HG02588 (cell line): Measurements from ENCODE around the gene PAQR7.
A peak's percentile ranks its signal among the peaks of the same experiment; 100 is the strongest.

ENCODE experiments used
- ATAC-seq: cut with Tn5 transposase; IDR thresholded peaks from one replicate; pipeline ENCODE4 v1.9.1; 2021; ENCODE audit warnings: mild to moderate bottlenecking, moderate library complexity; ENCODE audit not compliant: unreplicated experiment

PAQR7 gene

GRCh38 chr1:25819491-25820246 lies 55.8 kb downstream of the PAQR7 start, which contains the start of gene MTFR1L:
Gene MTFR1L (plus strand): TSS chr1:25819954. CDS start chr1:25823105, 3,151 bp downstream.
- ATAC-seq: peak; percentile 77

- ATAC-seq: no peak
Observed at GRCh38 chr1:25818569-25818968, 56.9 kb downstream of the PAQR7 start.

DNA sequence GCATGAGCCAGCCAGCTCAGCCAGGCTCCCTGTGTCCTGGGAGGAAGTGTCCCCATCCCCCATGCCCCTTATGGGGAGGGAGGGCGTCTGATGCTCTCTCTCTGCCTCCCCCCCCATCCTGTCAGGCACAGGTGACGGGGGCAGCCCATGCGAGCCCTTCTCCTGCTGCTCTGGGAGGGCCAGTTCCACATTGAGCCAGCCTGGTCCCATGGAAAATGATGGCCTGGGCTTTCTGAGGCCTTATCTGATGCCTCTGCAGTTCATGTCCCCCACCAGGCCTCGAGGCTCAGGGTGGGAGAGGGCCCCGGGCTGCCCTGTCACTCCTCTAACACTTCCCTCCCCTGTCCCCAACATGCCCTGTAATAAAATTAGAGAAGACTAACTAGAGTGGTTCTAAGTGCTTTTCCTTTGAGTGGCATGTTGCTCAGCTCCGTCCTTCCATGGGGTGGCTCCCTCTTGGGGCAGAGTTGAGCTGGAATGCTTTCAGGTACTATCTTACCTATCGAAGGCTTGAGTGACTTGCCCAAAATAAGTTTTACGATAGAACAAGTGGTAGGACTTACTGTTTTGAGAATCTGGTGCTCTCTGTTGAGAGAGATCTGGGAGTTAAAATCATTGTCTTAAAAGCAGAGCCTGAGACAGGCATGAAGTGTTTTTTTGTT lies 57.5 kb downstream of the PAQR7 start:
- no peak for ATAC-seq

DNA sequence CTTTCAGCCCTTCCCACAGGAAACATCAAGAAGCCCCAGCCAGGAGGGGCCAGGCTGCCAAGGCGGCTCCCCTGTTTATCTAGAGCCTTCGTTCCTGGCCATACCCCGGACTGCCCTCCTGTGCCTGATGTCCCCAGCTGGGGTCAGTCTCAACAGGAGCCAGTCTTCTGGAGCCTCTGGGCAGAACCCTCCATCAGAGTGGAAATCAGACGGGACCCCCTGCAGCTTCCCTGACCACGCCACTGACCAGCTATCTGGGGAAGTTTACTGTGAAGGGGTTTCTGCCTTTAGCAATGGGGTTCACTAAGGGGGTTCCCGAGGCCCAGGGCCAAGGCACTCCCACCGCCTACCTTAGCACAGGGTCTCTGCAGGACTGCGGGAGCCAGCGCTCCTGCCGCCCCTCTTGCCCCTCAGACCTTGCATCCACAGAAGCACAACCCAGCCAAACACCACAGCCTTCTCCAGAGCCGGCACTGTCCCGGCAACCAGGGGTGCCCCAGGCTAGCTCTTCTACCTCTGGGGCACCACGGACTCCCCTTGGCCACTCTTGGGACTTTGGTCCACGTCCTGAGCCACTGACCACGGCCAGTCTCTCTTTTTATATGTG lies 59.3 kb downstream of the PAQR7 start:
- no peak for ATAC-seq

GRCh38 chr1:25815208-25816111 lies 60.0 kb downstream of the PAQR7 start:
- ATAC-seq: no peak

- ATAC-seq: no peak
Observed at GRCh38 chr1:25814549-25815087, 60.9 kb downstream of the PAQR7 start.

GRCh38 chr1:25813734-25814471 lies 61.6 kb downstream of the PAQR7 start:
- no peak for ATAC-seq

GRCh38 chr1:25813071-25813733 lies 62.3 kb downstream of the PAQR7 start:
- ATAC-seq: no peak
